K562 (cell line): ENCODE results near the gene CDKL1. TPM values are rescaled to one million over a fixed set of nuclear protein-coding genes. Genes with fewer than 3 reads are reported as not detected.
A peak's percentile ranks its signal among the peaks of the same experiment; 100 is the strongest.

Experiments
- BRCA1 ChIP-seq, 2 experiments: fragments of 450-650 bp in 1 of 2; sonication (generic) in 1 of 2; formaldehyde crosslinking in 1 of 2; IDR thresholded peaks; 2 replicates each; pipeline versions ENCODE4 v1.5.0 to v1.6.1; 2017 to 2020; ENCODE audit warnings: mild to moderate bottlenecking in 1 of 2, missing genetic modification reagents in 1 of 2
- CC2D1A ChIP-seq: fragments of 450-650 bp; IDR thresholded peaks from 2 replicates; pipeline ENCODE4 v1.6.1; 2017; ENCODE audit warnings: mild to moderate bottlenecking
- CREB1 ChIP-seq, 2 experiments: sonication (generic) in 1 of 2; formaldehyde crosslinking in 1 of 2; IDR thresholded peaks; 2 replicates each; pipeline versions ENCODE4 v1.6.1 to v1.8.0; 2012 to 2022; ENCODE audit warnings: inconsistent platforms in 1 of 2, mild to moderate bottlenecking in 1 of 2, missing genetic modification reagents in 1 of 2, moderate library complexity in 1 of 2
- EWSR1 ChIP-seq: fragments of 450-650 bp; IDR thresholded peaks from 2 replicates; pipeline ENCODE4 v1.6.1; 2018; ENCODE audit warnings: borderline replicate concordance, mild to moderate bottlenecking, low read depth, moderate library complexity; ENCODE audit not compliant: partially characterized antibody
- GABPB1 ChIP-seq: sonication (generic); formaldehyde crosslinking; IDR thresholded peaks from 2 replicates; pipeline ENCODE4 v1.8.0; 2022; ENCODE audit warnings: mild to moderate bottlenecking, missing genetic modification reagents
- SAFB2 ChIP-seq: fragments of 200-400 bp; formaldehyde crosslinking; IDR thresholded peaks from 2 replicates; pipeline ENCODE4 v1.6.1; 2018; ENCODE audit warnings: borderline replicate concordance, low read length, low read depth, moderate library complexity; ENCODE audit not compliant: severe bottlenecking
- SMARCE1 ChIP-seq: fragments of 450-650 bp; IDR thresholded peaks from 2 replicates; pipeline ENCODE4 v1.7.1; 2016; ENCODE audit warnings: mild to moderate bottlenecking
- SP1 ChIP-seq: sonication (generic); formaldehyde crosslinking; IDR thresholded peaks from 2 replicates; pipeline ENCODE4 v1.8.1; 2022; ENCODE audit warnings: mild to moderate bottlenecking, missing genetic modification reagents
- WHSC1 ChIP-seq: IDR thresholded peaks from one replicate; pipeline ENCODE4 v1.6.1; 2012; ENCODE audit warnings: low read length, control low read depth, inconsistent platforms
- ZNF695 ChIP-seq: fragments of 450-650 bp; formaldehyde crosslinking; IDR thresholded peaks from 2 replicates; pipeline ENCODE4 v1.4.0; 2020; ENCODE audit warnings: mild to moderate bottlenecking, moderate library complexity
- ZSCAN32 ChIP-seq: fragments of 450-650 bp; formaldehyde crosslinking; IDR thresholded peaks from 2 replicates; pipeline ENCODE4 v1.4.0; 2020; ENCODE audit warnings: mild to moderate bottlenecking, moderate library complexity
- ZZZ3 ChIP-seq: fragments of 450-650 bp; IDR thresholded peaks from 2 replicates; pipeline ENCODE4 v1.6.1; 2016; ENCODE audit warnings: antibody characterized with exemption, mild to moderate bottlenecking, moderate library complexity
- polyA plus RNA-seq, 8 experiments: library from polyadenylated mRNA; depleted of rRNA in 4 of 8; stranded (reverse) in 5 of 8; unstranded in 3 of 8; fragments of >200 nt; fragmentation: Nextera tagmentation in 2 of 8; fragmentation: Illumina TruSeq in 1 of 8; extraction: Ambion mirVana in 2 of 8; extraction: Trizol in 1 of 8; gene quantifications; 2 replicates each; pipeline versions ENCODE4 v1.2.1 to v1.2.3, GENCODE V29; 2011 to 2014; ENCODE audit warnings: inconsistent platforms in 1 of 8, missing spikeins in 1 of 8
- total RNA-seq, 7 experiments: library from RNA; depleted of rRNA in 6 of 7; stranded (reverse); fragments of >200 nt in 6 of 7; fragmentation: Illumina TruSeq in 2 of 7; extraction: Trizol in 2 of 7; gene quantifications; 2 replicates each; pipeline versions ENCODE4 v1.2.1 to v1.2.3, GENCODE V29; 2011 to 2021; ENCODE audit warnings: low replicate concordance in 1 of 7
- TF ChIP-seq, protein P1 (sequence below): fragments of 250-450 bp; sonication (Bioruptor Pico); IDR thresholded peaks from 2 replicates; pipeline ENCODE4 v1.4.0; 2020; ENCODE audit warnings: mild to moderate bottlenecking, moderate library complexity
- TF ChIP-seq, protein P2 (sequence below): fragments of 450-650 bp; IDR thresholded peaks from 2 replicates; pipeline ENCODE4 v1.7.0; 2016; ENCODE audit warnings: borderline replicate concordance
- TF ChIP-seq, protein P3 (sequence below): sonication (generic); formaldehyde crosslinking; IDR thresholded peaks from 2 replicates; pipeline ENCODE4 v1.8.0; 2023; ENCODE audit warnings: missing genetic modification reagents, mild to moderate bottlenecking, borderline replicate concordance

CDKL1 gene
- total and polyA plus RNA-seq, 9 of the 15 experiments (the other 6 are each of a cell fraction or from before 2014, with no cell fraction given): 2.3 to 35.0 (median 7.5) TPM

DNA sequence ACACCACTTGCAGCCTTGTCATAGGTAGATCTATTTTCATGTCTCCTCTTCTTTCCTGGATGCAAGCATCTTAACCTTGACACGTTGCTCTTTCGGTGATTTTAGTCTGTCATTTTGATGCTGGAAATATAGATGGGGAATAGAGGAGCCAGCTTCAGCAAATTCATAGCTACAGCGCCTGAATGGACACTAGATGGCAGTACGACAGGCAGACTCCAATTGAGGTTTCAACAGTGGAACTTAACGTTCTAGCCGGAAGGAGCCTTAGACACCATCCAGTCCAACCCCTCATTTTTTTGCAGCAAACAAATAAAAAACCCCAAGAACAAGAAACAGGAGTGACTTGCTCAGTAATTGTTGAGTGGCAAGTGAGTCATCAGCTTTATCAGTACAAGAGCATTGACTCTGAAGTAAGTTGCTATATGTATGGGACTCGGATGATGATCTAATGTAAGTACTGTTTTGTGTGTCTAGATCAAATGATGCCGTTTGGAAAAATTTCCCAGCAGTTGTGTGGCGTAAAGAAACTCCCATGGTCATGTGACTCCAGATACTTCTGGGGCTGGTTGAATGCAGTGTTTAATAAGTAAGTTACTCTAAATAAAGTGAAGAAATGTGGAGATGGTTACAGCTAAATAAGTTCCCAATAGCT is 75.5 kb downstream of the CDKL1 start (continued):
- TF ChIP-seq CREB1 (IDR thresholded peaks at IDR 0.05) (peak; percentile 22; the same call in 1 of the 2 replicates), CREB1 (CRISPR knock-in tag; IDR thresholded peaks at IDR 0.05) (no peak), CC2D1A (peak; percentile 38; the same call in 1 of the 2 replicates), ZNF695 (CRISPR knock-in tag) (no peak), EWSR1 (no peak), ZSCAN32 (CRISPR knock-in tag) (no peak), SAFB2 (no peak), WHSC1 (no peak), ZZZ3 (no peak), BRCA1 (IDR thresholded peaks at IDR 0.05) (no peak), BRCA1 (CRISPR knock-in tag; IDR thresholded peaks at IDR 0.05) (no peak), SP1 (CRISPR knock-in tag) (peak; percentile 23; the same call in 1 of the 2 replicates), GABPB1 (CRISPR knock-in tag) (0 out of 2 replicates have a peak, but pooled peaks have one; percentile 13), SMARCE1 (peak; percentile 84)
- TF ChIP-seq, protein P1, sequence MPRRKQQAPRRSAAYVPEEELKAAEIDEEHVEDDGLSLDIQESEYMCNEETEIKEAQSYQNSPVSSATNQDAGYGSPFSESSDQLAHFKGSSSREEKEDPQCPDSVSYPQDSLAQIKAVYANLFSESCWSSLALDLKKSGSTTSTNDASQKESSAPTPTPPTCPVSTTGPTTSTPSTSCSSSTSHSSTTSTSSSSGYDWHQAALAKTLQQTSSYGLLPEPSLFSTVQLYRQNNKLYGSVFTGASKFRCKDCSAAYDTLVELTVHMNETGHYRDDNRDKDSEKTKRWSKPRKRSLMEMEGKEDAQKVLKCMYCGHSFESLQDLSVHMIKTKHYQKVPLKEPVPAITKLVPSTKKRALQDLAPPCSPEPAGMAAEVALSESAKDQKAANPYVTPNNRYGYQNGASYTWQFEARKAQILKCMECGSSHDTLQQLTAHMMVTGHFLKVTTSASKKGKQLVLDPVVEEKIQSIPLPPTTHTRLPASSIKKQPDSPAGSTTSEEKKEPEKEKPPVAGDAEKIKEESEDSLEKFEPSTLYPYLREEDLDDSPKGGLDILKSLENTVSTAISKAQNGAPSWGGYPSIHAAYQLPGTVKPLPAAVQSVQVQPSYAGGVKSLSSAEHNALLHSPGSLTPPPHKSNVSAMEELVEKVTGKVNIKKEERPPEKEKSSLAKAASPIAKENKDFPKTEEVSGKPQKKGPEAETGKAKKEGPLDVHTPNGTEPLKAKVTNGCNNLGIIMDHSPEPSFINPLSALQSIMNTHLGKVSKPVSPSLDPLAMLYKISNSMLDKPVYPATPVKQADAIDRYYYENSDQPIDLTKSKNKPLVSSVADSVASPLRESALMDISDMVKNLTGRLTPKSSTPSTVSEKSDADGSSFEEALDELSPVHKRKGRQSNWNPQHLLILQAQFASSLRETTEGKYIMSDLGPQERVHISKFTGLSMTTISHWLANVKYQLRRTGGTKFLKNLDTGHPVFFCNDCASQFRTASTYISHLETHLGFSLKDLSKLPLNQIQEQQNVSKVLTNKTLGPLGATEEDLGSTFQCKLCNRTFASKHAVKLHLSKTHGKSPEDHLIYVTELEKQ (CRISPR knock-in tag): no peak
- TF ChIP-seq, protein P2, sequence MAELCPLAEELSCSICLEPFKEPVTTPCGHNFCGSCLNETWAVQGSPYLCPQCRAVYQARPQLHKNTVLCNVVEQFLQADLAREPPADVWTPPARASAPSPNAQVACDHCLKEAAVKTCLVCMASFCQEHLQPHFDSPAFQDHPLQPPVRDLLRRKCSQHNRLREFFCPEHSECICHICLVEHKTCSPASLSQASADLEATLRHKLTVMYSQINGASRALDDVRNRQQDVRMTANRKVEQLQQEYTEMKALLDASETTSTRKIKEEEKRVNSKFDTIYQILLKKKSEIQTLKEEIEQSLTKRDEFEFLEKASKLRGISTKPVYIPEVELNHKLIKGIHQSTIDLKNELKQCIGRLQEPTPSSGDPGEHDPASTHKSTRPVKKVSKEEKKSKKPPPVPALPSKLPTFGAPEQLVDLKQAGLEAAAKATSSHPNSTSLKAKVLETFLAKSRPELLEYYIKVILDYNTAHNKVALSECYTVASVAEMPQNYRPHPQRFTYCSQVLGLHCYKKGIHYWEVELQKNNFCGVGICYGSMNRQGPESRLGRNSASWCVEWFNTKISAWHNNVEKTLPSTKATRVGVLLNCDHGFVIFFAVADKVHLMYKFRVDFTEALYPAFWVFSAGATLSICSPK: no peak
- TF ChIP-seq, protein P3, sequence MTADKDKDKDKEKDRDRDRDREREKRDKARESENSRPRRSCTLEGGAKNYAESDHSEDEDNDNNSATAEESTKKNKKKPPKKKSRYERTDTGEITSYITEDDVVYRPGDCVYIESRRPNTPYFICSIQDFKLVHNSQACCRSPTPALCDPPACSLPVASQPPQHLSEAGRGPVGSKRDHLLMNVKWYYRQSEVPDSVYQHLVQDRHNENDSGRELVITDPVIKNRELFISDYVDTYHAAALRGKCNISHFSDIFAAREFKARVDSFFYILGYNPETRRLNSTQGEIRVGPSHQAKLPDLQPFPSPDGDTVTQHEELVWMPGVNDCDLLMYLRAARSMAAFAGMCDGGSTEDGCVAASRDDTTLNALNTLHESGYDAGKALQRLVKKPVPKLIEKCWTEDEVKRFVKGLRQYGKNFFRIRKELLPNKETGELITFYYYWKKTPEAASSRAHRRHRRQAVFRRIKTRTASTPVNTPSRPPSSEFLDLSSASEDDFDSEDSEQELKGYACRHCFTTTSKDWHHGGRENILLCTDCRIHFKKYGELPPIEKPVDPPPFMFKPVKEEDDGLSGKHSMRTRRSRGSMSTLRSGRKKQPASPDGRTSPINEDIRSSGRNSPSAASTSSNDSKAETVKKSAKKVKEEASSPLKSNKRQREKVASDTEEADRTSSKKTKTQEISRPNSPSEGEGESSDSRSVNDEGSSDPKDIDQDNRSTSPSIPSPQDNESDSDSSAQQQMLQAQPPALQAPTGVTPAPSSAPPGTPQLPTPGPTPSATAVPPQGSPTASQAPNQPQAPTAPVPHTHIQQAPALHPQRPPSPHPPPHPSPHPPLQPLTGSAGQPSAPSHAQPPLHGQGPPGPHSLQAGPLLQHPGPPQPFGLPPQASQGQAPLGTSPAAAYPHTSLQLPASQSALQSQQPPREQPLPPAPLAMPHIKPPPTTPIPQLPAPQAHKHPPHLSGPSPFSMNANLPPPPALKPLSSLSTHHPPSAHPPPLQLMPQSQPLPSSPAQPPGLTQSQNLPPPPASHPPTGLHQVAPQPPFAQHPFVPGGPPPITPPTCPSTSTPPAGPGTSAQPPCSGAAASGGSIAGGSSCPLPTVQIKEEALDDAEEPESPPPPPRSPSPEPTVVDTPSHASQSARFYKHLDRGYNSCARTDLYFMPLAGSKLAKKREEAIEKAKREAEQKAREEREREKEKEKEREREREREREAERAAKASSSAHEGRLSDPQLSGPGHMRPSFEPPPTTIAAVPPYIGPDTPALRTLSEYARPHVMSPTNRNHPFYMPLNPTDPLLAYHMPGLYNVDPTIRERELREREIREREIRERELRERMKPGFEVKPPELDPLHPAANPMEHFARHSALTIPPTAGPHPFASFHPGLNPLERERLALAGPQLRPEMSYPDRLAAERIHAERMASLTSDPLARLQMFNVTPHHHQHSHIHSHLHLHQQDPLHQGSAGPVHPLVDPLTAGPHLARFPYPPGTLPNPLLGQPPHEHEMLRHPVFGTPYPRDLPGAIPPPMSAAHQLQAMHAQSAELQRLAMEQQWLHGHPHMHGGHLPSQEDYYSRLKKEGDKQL: no peak
- TF ChIP-seq, all 486 proteins: peak for 75
